PC-9 (cell line): ENCODE measurements around the gene FAM180A.

Source experiments
- EZH2 ChIP-seq: fragments of 200-600 bp; sonication (generic); IDR thresholded peaks from 2 replicates; pipeline ENCODE4 v1.8.0; 2017; ENCODE audit warnings: antibody characterized with exemption, low read depth
- TF ChIP-seq, protein P1 (sequence below): fragments of 200-600 bp; sonication (generic); conservative IDR thresholded peaks from 2 replicates; pipeline ENCODE4 v1.6.1; 2017; ENCODE audit warnings: mixed run types, antibody characterized with exemption, mild to moderate bottlenecking, moderate library complexity

DNA sequence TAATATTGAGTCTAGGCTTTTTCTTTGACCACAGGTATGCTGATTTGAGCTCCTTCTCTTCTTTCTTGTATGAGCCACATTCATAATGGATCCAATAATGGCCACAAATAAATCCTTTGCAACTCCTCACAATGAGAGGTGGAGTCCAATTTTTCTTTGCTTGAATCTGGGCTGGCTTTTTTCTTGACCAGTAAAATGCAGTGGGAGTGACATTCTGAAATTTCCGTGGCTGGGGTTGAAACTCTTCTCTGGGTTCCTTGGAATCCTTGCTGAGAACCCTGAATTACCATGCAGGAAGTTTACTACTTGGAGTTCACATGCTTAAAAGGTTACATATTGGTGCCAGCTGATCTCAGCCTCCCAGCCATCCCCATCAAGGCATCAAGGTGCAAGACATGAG, 22.4 kb upstream of the FAM180A start:
- TF ChIP-seq, protein P1, sequence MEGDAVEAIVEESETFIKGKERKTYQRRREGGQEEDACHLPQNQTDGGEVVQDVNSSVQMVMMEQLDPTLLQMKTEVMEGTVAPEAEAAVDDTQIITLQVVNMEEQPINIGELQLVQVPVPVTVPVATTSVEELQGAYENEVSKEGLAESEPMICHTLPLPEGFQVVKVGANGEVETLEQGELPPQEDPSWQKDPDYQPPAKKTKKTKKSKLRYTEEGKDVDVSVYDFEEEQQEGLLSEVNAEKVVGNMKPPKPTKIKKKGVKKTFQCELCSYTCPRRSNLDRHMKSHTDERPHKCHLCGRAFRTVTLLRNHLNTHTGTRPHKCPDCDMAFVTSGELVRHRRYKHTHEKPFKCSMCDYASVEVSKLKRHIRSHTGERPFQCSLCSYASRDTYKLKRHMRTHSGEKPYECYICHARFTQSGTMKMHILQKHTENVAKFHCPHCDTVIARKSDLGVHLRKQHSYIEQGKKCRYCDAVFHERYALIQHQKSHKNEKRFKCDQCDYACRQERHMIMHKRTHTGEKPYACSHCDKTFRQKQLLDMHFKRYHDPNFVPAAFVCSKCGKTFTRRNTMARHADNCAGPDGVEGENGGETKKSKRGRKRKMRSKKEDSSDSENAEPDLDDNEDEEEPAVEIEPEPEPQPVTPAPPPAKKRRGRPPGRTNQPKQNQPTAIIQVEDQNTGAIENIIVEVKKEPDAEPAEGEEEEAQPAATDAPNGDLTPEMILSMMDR: no peak
- no peak for TF ChIP-seq EZH2
